Uterus (tissue), 4 donors: ENCODE measurements around the gene GALNT2. TPM values are rescaled to one million over a fixed set of nuclear protein-coding genes. Genes with fewer than 3 reads are reported as not detected.

Source experiments
- DNase-seq, 2 donors: peaks; one replicate each; pipeline ENCODE4 v3.0.0-alpha.2; 2019 to 2020
- H3K27ac ChIP-seq, 2 donors: fragments of 200-600 bp; sonication (generic); 1 replicate in 1 of 2; 2 replicates in 1 of 2; pipeline ENCODE4 v1.5.1; 2016 to 2018
- H3K27me3 ChIP-seq, 2 donors: fragments of 200-600 bp; sonication (generic); one replicate each; pipeline ENCODE4 v1.5.1; 2018 to 2019; ENCODE audit warnings: control low read depth in 1 of 2
- H3K36me3 ChIP-seq, 2 donors: fragments of 200-600 bp; sonication (generic); one replicate each; pipeline ENCODE4 v1.5.1; 2019; ENCODE audit warnings: control low read depth in 1 of 2
- H3K4me1 ChIP-seq, 2 donors: fragments of 200-600 bp; sonication (generic); one replicate each; pipeline ENCODE4 v1.5.1; 2018 to 2019; ENCODE audit warnings: control low read depth in 1 of 2
- H3K4me3 ChIP-seq, 2 donors: fragments of 200-600 bp; sonication (generic); 1 replicate in 1 of 2; 2 replicates in 1 of 2; pipeline ENCODE4 v1.5.1; 2018 to 2019; ENCODE audit warnings: mild to moderate bottlenecking in 1 of 2
- H3K9me3 ChIP-seq, 2 donors: fragments of 200-600 bp; sonication (generic); one replicate each; pipeline ENCODE4 v1.5.1; 2019; ENCODE audit warnings: control low read depth in 1 of 2
- POLR2A ChIP-seq, 2 donors: fragments of 450-650 bp; IDR thresholded peaks; one replicate each; pipeline ENCODE4 v1.6.1; 2016; ENCODE audit warnings: antibody characterized with exemption in 2 of 2, mild to moderate bottlenecking in 1 of 2, moderate library complexity in 1 of 2
- intact Hi-C: fragments of 100-400 bp; cut with DNase I; formaldehyde crosslinking; loops from one replicate; pipeline ENCODE4 v1.15.1; 2023; ENCODE audit warnings: low total_unique reads
- total RNA-seq, 4 donors: library from RNA; depleted of rRNA in 3 of 4; stranded (reverse); fragments of >200 nt in 3 of 4; gene quantifications; one replicate each; pipeline versions ENCODE4 v1.1.0 to v1.2.4, GENCODE V29; 2014 to 2023
- TF ChIP-seq, protein P1 (sequence below), 4 experiments: fragments of 200-600 bp in 2 of 4; fragments of 450-650 bp in 2 of 4; sonication (generic) in 2 of 4; IDR thresholded peaks; one replicate each; pipeline ENCODE4 v1.5.1; 2016 to 2019; ENCODE audit warnings: antibody characterized with exemption in 4 of 4, mild to moderate bottlenecking in 2 of 4, moderate library complexity in 1 of 4
- donor health status: DM: yes; HTN: yes; CAD: no.

Gene GALNT2
- total RNA-seq, 4 donors from 2014 or later, result 13.6 to 51.6 (median 39.6) TPM

DNA sequence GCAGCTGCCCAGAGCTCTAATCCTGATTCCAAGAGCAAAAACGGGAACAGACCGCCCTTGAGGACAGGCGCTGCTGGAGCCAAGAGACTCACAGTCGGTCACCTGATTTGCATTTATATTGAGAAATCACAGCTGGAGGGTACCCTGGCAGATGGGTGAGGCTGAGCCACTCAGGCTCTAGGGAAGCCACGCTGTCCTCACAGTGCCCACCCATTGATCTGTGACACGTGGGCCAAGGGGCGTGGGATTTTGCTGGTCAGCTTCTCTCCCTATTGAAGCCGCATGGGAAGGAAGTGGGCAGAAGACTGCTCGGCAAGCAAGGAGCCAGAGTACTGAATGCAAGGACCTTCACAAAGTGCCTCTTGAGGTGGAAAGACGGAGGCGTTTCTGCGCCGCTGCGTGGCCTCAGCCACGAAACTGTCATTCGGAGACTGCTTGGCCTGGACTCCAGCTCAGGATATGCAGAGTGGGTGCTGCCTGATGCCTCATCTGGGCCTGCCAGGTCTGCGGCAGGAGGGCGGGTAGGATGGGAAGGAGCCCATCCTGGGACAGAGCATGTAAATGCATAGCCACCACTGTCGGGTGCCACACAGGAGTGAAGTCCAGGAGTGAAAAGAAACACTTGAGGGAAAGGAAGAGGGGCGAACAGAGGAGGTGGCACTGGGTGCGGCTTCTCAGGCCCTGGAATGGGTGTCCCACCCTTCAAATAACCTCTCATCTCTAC is 219.3 kb downstream of the GALNT2 start:
- Histone ChIP-seq H3K36me3 (no peaks in the 10 kb centered on the region), H3K4me1 (no peaks in the 10 kb centered on the region), H3K27me3 (no peaks in the 10 kb centered on the region), H3K27ac (no peak overlapping the region), H3K4me3 (no peak overlapping the region), H3K9me3 (no peaks in the 10 kb centered on the region)
- no peak for DNase-seq
- TF ChIP-seq, protein P1, sequence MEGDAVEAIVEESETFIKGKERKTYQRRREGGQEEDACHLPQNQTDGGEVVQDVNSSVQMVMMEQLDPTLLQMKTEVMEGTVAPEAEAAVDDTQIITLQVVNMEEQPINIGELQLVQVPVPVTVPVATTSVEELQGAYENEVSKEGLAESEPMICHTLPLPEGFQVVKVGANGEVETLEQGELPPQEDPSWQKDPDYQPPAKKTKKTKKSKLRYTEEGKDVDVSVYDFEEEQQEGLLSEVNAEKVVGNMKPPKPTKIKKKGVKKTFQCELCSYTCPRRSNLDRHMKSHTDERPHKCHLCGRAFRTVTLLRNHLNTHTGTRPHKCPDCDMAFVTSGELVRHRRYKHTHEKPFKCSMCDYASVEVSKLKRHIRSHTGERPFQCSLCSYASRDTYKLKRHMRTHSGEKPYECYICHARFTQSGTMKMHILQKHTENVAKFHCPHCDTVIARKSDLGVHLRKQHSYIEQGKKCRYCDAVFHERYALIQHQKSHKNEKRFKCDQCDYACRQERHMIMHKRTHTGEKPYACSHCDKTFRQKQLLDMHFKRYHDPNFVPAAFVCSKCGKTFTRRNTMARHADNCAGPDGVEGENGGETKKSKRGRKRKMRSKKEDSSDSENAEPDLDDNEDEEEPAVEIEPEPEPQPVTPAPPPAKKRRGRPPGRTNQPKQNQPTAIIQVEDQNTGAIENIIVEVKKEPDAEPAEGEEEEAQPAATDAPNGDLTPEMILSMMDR (IDR thresholded peaks at IDR 0.05), result no peak
- TF ChIP-seq POLR2A (IDR thresholded peaks at IDR 0.05), result no peak
- intact Hi-C loops, result no loop called here

DNA sequence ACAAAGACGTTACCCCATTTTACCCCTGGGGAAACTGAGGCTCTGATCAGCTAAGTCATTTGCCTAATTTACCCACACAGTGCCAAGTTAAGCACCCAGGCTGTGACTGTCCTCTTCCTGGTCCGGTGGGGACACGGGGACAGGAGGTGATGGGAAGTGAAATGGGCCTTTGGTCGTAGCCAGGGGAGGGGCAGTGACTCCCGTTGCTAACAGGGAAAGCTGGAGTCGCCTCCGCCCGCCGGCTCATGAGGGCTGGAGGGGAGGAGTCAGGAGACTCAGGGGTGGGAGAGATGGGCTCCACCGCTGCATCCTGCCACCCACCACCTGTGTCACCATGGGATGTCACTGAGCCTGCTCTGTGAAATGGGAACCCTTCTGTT is 219.8 kb downstream of the GALNT2 start:
- no peak for TF ChIP-seq POLR2A (IDR thresholded peaks at IDR 0.05)
- TF ChIP-seq, protein P1 (IDR thresholded peaks at IDR 0.05), result no peak
- no peaks in the 10 kb centered on the region for H3K27me3 ChIP-seq
- no peak overlapping the region for H3K27ac ChIP-seq
- no peaks in the 10 kb centered on the region for H3K4me1 ChIP-seq
- no peak for DNase-seq
- no peak overlapping the region for H3K4me3 ChIP-seq
- no peaks in the 10 kb centered on the region for H3K36me3 ChIP-seq
- intact Hi-C loops, result no loop called here
- no peaks in the 10 kb centered on the region for H3K9me3 ChIP-seq

DNA sequence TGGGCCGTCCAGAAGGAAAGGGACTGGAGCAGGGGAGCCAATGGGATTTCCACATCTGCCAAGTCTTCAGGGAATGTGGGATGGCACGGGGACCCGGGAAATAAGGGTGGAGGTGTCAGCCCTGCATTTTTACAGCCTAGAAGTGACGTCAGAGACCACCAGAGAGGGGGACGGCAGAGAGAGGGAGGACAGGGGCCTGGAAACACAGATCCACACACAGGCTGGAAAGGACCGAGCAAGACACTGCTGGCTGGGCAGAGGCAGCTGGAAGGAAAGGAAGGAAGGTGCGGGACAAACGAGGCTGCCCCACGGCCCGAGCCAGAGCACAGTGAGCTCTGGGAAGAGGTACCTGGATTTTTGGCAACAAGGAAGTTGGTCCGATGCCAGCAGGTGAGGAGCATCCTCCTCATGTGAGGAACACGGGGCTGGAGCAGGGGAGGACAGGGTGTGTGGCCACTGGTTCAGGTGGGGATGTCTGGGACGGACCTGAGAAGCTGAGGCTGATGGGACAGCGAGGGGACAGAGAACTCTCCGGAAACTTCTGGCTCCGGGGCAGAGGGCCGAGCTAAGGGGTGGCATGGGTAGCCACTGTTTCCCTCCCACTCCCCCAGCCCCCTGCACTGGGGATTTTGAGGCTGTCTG is 220.8 kb downstream of the GALNT2 start:
- H3K4me1 ChIP-seq, result no peaks in the 10 kb centered on the region
- no peaks in the 10 kb centered on the region for H3K27me3 ChIP-seq
- H3K9me3 ChIP-seq, result no peaks in the 10 kb centered on the region
- H3K36me3 ChIP-seq, result no peaks in the 10 kb centered on the region
- no peak overlapping the region for H3K27ac ChIP-seq
- intact Hi-C loops, result no loop called here
- H3K4me3 ChIP-seq, result no peak overlapping the region
- TF ChIP-seq, protein P1 (IDR thresholded peaks at IDR 0.05), result no peak
- TF ChIP-seq POLR2A (IDR thresholded peaks at IDR 0.05), result no peak
- DNase-seq, result no peak

DNA sequence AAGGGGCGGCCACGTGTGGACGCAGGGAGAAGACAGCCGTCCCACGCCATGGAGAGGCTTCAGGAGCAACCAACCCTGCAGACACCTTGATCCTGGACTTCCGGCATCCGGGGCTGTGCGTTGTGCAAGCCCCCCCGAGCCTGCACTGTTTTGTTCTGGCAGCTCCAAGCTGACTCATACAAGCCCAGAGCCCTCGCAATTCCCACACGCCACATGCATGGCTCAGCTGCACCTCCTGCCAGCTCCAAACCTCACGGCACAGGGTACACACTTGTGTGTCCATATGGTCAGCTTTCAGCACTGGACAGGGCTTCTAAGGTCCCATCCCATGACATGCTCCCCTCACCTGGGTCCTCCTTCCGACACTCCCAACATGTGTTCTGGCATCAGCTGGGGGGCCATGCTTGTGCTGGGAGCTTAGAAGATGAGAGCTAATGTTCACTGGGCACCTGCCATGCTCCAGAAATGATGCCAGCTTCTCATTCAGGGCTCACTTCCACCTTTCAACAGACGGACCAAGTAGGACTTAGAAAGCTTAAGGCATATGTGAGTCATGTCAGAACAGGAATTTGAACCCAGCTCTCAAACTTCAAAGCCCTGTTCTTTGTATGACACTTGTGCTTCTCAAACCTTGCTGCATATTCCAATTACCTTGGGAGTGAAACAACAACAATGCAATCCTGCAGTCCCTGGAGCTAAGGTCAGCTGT is 221.8 kb downstream of the GALNT2 start:
- TF ChIP-seq POLR2A (IDR thresholded peaks at IDR 0.05), result no peak
- Histone ChIP-seq H3K9me3 (no peaks in the 10 kb centered on the region), H3K36me3 (no peaks in the 10 kb centered on the region), H3K27me3 (no peaks in the 10 kb centered on the region), H3K27ac (no peak overlapping the region), H3K4me3 (no peak overlapping the region), H3K4me1 (no peaks in the 10 kb centered on the region)
- intact Hi-C loops, result no loop called here
- no peak for DNase-seq

DNA sequence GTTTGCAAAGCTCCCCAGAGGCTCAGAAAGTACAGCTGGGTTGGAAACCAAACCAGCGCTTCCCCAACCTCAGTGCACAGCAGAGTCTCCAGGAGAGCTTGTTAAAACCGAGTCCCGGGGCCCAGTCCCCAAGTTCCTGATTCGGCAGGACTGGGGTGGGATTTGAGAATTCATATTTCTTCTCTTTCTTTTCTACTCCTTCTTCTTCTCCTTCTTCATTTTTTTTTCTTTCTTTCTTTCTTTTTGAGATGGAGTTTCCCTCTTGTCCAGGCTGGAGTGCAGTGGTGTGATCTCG is 222.3 kb downstream of the GALNT2 start:
- no peaks in the 10 kb centered on the region for H3K27me3 ChIP-seq
- H3K27ac ChIP-seq, result no peak overlapping the region
- no peaks in the 10 kb centered on the region for H3K9me3 ChIP-seq
- TF ChIP-seq, protein P1 (IDR thresholded peaks at IDR 0.05), result no peak
- TF ChIP-seq POLR2A (IDR thresholded peaks at IDR 0.05), result no peak
- intact Hi-C loops, result no loop called here
- no peak for DNase-seq
- no peak overlapping the region for H3K4me3 ChIP-seq
- no peaks in the 10 kb centered on the region for H3K4me1 ChIP-seq
- H3K36me3 ChIP-seq, result no peaks in the 10 kb centered on the region
